Measurements from ENCODE around the gene SLC10A6.

The SLC10A6 gene

DNA sequence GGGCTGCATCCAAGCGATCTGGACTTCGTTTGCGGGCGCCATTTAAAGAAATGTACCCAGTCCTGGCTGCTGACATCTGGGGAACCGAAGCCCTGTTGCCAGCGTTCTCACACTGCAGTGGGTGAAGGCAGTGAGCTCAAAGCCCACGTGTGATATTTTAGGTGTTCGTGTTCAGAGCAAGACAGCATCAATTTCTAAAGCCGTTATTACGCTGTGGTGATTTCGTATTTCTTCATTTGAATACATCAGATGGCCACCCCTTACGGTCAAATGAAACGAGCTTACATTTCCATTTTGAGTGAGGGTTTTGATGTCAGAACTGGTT is 43.4 kb upstream of the SLC10A6 start:
- H3K79me2 ChIP-seq (ENCODE audit: insufficient read depth, low read length) = no peaks in the 10 kb centered on the region
- peak overlapping the region; percentile 73 for H3K4me2 ChIP-seq (ENCODE audit: low read depth, low read length, poor library complexity, severe bottlenecking)
- H3K27me3 ChIP-seq (ENCODE audit: insufficient read depth, low read length, poor library complexity, severe bottlenecking) = no peaks in the 10 kb centered on the region
- no peaks in the 10 kb centered on the region for H3F3A ChIP-seq (ENCODE audit: low read depth)
- H3K36me3 ChIP-seq (ENCODE audit: insufficient read depth, low read length) = no peaks in the 10 kb centered on the region
- H3K4me3 ChIP-seq (ENCODE audit: low read length, poor library complexity, severe bottlenecking) = peak overlapping the region; percentile 75
- H2AFZ ChIP-seq (ENCODE audit: low read length) = peak overlapping the region; percentile 92
- no peaks in the 10 kb centered on the region for H4K20me1 ChIP-seq (ENCODE audit: insufficient read depth, low read length, poor library complexity, severe bottlenecking)
- peaks cover 14% of the 10 kb centered on the region for H3K4me1 ChIP-seq (ENCODE audit: insufficient read depth, low read length, poor library complexity, severe bottlenecking)
- TF ChIP-seq EZH2phosphoT487 (IDR thresholded peaks at IDR 0.05; ENCODE audit: borderline replicate concordance) (no peak), CTCF (conservative IDR thresholded peaks at IDR 0.05; ENCODE audit: low read length) (no peak)
- no peaks in the 10 kb centered on the region for H3K9me2 ChIP-seq (replicated peaks; ENCODE audit: low read depth, low read length)
- H3K9ac ChIP-seq (ENCODE audit: low read depth, low read length, poor library complexity, severe bottlenecking) = peak overlapping the region; percentile 52
- H3K9me3 ChIP-seq (ENCODE audit: insufficient read depth, low read depth, low read length) = no peaks in the 10 kb centered on the region

DNA sequence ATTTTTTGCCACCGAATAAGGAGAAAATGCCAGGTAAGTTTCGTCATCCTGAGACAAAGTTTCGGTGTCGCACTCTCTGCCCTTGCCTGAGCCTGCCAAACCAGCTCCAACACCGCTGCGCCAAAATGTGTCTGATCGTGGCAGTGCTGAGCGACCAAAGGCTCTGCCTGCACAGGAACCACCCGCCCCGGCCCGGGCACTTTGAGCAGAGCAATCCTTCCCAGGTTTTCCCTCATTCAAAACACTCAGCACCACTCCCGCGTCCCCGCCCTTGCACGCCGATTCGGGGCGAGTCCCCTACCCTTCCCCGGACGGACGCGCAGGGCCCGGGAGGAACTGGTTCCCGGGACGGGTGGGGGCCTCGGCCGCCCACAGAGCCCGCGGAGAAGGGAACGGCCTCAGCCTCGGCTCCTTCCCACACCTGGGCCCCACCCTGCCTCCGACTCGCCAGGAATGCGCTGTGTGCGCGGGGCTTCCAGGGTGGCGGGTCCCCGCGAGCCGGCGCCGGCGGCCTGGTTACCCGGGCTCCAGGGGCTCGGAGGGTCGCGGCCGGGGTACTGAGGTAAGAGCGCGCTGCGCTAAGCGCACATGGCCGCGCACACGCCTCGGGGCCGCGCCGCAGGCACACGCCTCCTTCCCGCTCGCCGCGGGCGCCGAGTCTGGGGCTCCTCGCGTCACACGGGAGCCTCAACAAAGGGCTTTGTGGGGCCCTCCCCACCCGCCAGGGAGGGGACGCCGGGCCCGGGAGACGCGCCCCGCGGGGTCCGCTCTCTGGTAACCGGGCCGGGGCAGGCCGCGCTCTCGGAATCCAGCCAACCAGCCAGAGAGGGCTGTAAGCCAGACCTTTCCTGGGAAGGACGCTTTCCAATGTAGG is 42.8 kb upstream of the SLC10A6 start, which contains the start of gene C4orf36:
TSS of gene C4orf36 (minus strand) at position 661 of the 874 bp plus-strand sequence. CDS start 902 bp downstream, outside the sequence.
- H3K9me2 ChIP-seq (replicated peaks; ENCODE audit: low read depth, low read length) = no peaks in the 10 kb centered on the region
- H3F3A ChIP-seq (ENCODE audit: low read depth) = no peaks in the 10 kb centered on the region
- no peaks in the 10 kb centered on the region for H3K36me3 ChIP-seq (ENCODE audit: insufficient read depth, low read length)
- no peaks in the 10 kb centered on the region for H3K27me3 ChIP-seq (ENCODE audit: insufficient read depth, low read length, poor library complexity, severe bottlenecking)
- peak within 1 kb of the TSS; percentile 52 for H3K9ac ChIP-seq (ENCODE audit: low read depth, low read length, poor library complexity, severe bottlenecking)
- H3K4me2 ChIP-seq (ENCODE audit: low read depth, low read length, poor library complexity, severe bottlenecking) = peak within 1 kb of the TSS; percentile 73
- no peaks in the 10 kb centered on the region for H4K20me1 ChIP-seq (ENCODE audit: insufficient read depth, low read length, poor library complexity, severe bottlenecking)
- no peak for TF ChIP-seq CTCF (conservative IDR thresholded peaks at IDR 0.05; ENCODE audit: low read length)
- no peak for TF ChIP-seq EZH2phosphoT487 (IDR thresholded peaks at IDR 0.05; ENCODE audit: borderline replicate concordance)
- H3K4me1 ChIP-seq (ENCODE audit: insufficient read depth, low read length, poor library complexity, severe bottlenecking) = peaks cover 14% of the 10 kb centered on the region
- no peaks in the 10 kb centered on the region for H3K9me3 ChIP-seq (ENCODE audit: insufficient read depth, low read depth, low read length)
- peak within 1 kb of the TSS; percentile 75 for H3K4me3 ChIP-seq (ENCODE audit: low read length, poor library complexity, severe bottlenecking)
- peak within 1 kb of the TSS; percentile 92 for H2AFZ ChIP-seq (ENCODE audit: low read length)
- no peaks in the 10 kb centered on the region for H3K79me2 ChIP-seq (ENCODE audit: insufficient read depth, low read length)

GRCh38 chr4:86890790-86891189 is 41.6 kb upstream of the SLC10A6 start:
- no peak overlapping the region for H3K9ac ChIP-seq (ENCODE audit: low read depth, low read length, poor library complexity, severe bottlenecking)
- no peak for TF ChIP-seq EZH2phosphoT487 (IDR thresholded peaks at IDR 0.05; ENCODE audit: borderline replicate concordance)
- H3K4me3 ChIP-seq (ENCODE audit: low read length, poor library complexity, severe bottlenecking) = no peak overlapping the region

More at GRCh38 chr4:86890790-86891189, 41.6 kb upstream of the SLC10A6 start:
- no peak overlapping the region for H3K4me2 ChIP-seq (ENCODE audit: low read depth, low read length, poor library complexity, severe bottlenecking)
- no peaks in the 10 kb centered on the region for H3F3A ChIP-seq (ENCODE audit: low read depth)
- no peaks in the 10 kb centered on the region for H3K27me3 ChIP-seq (ENCODE audit: insufficient read depth, low read length, poor library complexity, severe bottlenecking)
- H3K4me1 ChIP-seq (ENCODE audit: insufficient read depth, low read length, poor library complexity, severe bottlenecking) = peaks cover 14% of the 10 kb centered on the region
- no peaks in the 10 kb centered on the region for H4K20me1 ChIP-seq (ENCODE audit: insufficient read depth, low read length, poor library complexity, severe bottlenecking)
- no peaks in the 10 kb centered on the region for H3K9me2 ChIP-seq (replicated peaks; ENCODE audit: low read depth, low read length)
- no peaks in the 10 kb centered on the region for H3K79me2 ChIP-seq (ENCODE audit: insufficient read depth, low read length)
- H3K9me3 ChIP-seq (ENCODE audit: insufficient read depth, low read depth, low read length) = no peaks in the 10 kb centered on the region
- H2AFZ ChIP-seq (ENCODE audit: low read length) = no peak overlapping the region
- H3K36me3 ChIP-seq (ENCODE audit: insufficient read depth, low read length) = no peaks in the 10 kb centered on the region
